ENCODE measurements around the gene BTBD9.

BTBD9 gene

DNA sequence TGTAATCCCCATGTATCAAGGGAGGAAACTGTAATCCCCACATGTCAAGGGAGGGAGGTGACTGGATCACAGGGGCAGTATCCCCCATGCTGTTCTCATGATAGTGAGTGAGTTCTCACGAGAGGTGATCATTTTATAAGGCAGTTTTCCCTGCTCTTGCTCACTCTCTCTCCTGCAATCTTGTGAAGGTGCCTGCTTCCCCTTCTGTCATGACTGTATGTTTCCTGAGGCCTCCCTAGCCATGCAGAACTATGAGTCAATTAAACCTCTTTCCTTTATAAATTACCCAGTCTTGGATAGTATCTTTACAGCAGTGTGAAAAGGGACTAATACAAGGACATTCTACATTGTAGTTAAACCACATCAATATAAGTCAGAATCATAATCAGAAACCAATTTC is 112.4 kb downstream of the BTBD9 start:
- 100% methylated on average over 1 of the region's 1 CpG; no CpG with 5 or more reads in 1 of the 2 experiments for WGBS, 2 experiments (ENCODE audit: insufficient coverage in 2 of 2)
- Histone ChIP-seq H3K27ac (ENCODE audit: low read depth, low read length, severe bottlenecking) (no peak overlapping the region), H3K9me3 (ENCODE audit: control insufficient read depth, low read length) (peaks cover 16% of the 10 kb centered on the region), H3K36me3 (ENCODE audit: control insufficient read depth, insufficient read depth, low read length) (no peaks in the 10 kb centered on the region), H3K4me1 (ENCODE audit: control insufficient read depth, insufficient read depth, low read length, poor library complexity, severe bottlenecking) (no peaks in the 10 kb centered on the region), H3K4me3 (ENCODE audit: extremely low read depth, insufficient read depth, low read length, poor library complexity, severe bottlenecking) (no peak overlapping the region)

GRCh38 chr6:38525888-38526287 is 113.8 kb downstream of the BTBD9 start:
- no peak overlapping the region for H3K4me3 ChIP-seq (ENCODE audit: extremely low read depth, insufficient read depth, low read length, poor library complexity, severe bottlenecking)
- peaks cover 16% of the 10 kb centered on the region for H3K9me3 ChIP-seq (ENCODE audit: control insufficient read depth, low read length)
- H3K27ac ChIP-seq (ENCODE audit: low read depth, low read length, severe bottlenecking) = no peak overlapping the region
- no peaks in the 10 kb centered on the region for H3K4me1 ChIP-seq (ENCODE audit: control insufficient read depth, insufficient read depth, low read length, poor library complexity, severe bottlenecking)
- WGBS, 2 experiments (ENCODE audit: insufficient coverage in 2 of 2) = 100% methylated on average over 2 of the region's 2 CpGs
- H3K36me3 ChIP-seq (ENCODE audit: control insufficient read depth, insufficient read depth, low read length) = no peaks in the 10 kb centered on the region

GRCh38 chr6:38524436-38525145 is 115.1 kb downstream of the BTBD9 start:
- H3K27ac ChIP-seq (ENCODE audit: low read depth, low read length, severe bottlenecking) = no peak overlapping the region
- no peak overlapping the region for H3K4me3 ChIP-seq (ENCODE audit: extremely low read depth, insufficient read depth, low read length, poor library complexity, severe bottlenecking)
- peaks cover 9% of the 10 kb centered on the region for H3K9me3 ChIP-seq (ENCODE audit: control insufficient read depth, low read length)
- WGBS, 2 experiments (ENCODE audit: insufficient coverage in 2 of 2) = 100% methylated on average over 1 to 2 of the region's 3 CpGs
- no peaks in the 10 kb centered on the region for H3K4me1 ChIP-seq (ENCODE audit: control insufficient read depth, insufficient read depth, low read length, poor library complexity, severe bottlenecking)
- H3K36me3 ChIP-seq (ENCODE audit: control insufficient read depth, insufficient read depth, low read length) = no peaks in the 10 kb centered on the region

- H3K4me1 ChIP-seq (ENCODE audit: control insufficient read depth, insufficient read depth, low read length, poor library complexity, severe bottlenecking) = peaks cover 9% of the 10 kb centered on the region
- no peaks in the 10 kb centered on the region for H3K36me3 ChIP-seq (ENCODE audit: control insufficient read depth, insufficient read depth, low read length)
- no peak overlapping the region for H3K4me3 ChIP-seq (ENCODE audit: extremely low read depth, insufficient read depth, low read length, poor library complexity, severe bottlenecking)
- WGBS, 2 experiments (ENCODE audit: insufficient coverage in 2 of 2) = 82 to 88% methylated on average over 2 of the region's 2 CpGs
- H3K9me3 ChIP-seq (ENCODE audit: control insufficient read depth, low read length) = peaks cover 9% of the 10 kb centered on the region
- H3K27ac ChIP-seq (ENCODE audit: low read depth, low read length, severe bottlenecking) = no peak overlapping the region
These were observed 117.4 kb downstream of the BTBD9 start for GRCh38 chr6:38522322-38522721.

DNA sequence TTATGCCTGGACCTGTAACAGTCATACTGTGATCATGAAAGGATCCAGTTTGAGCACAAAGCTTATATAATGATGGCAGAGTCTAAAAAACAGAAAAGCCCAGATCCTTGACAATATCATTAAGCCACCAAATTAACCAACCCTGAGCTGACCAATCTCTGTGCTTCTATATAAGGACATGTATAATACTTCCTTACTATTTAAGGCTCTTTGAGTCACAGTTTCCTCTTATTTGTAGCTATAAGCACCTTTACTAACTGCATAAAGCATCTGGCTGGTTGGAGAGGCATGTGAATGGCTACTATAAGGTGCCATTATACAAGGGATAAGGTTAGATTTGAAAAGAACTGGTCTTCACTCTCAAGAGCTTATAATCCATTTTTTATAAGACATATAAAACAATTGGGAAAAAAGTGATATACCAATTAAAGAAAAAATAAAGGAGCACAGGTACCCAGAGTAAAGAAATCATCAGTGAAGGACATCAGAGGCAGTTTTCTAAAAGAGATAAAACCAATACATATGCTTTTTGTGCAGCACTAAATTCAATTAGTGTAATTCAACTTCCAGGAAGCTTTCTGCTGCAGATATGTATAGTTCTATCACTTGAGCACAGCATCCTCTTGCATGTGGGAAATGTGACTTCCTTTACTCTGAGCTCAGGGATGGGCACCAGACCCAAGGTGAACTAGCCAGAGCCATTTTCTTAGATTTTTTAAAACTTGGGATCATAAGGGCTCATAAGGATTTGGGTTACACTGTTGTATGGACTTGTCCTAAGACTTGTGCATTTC is 121.0 kb downstream of the BTBD9 start:
- no peak overlapping the region for H3K27ac ChIP-seq (ENCODE audit: low read depth, low read length, severe bottlenecking)
- peaks cover 11% of the 10 kb centered on the region for H3K4me1 ChIP-seq (ENCODE audit: control insufficient read depth, insufficient read depth, low read length, poor library complexity, severe bottlenecking)
- no peak overlapping the region for H3K4me3 ChIP-seq (ENCODE audit: extremely low read depth, insufficient read depth, low read length, poor library complexity, severe bottlenecking)
- no peaks in the 10 kb centered on the region for H3K36me3 ChIP-seq (ENCODE audit: control insufficient read depth, insufficient read depth, low read length)
- H3K9me3 ChIP-seq (ENCODE audit: control insufficient read depth, low read length) = no peaks in the 10 kb centered on the region

DNA sequence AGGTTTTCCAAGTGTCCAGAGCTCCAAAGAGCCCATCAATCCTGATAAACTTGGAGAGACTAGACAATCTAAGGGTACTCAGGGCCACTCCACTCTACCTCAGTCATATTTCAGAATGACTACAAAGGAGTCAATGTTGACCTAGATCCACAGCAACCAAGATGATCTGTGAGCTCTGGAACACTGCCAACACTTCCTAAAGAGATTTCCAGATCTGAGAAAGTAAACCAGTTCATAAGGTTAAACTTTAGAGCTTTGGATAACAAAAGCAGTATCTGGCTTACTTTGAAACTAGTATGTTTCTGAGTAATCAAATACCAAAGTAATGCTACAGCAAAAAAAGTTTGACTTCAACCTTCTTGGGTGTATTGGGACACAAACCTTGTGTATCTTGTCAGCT is 122.7 kb downstream of the BTBD9 start:
- Histone ChIP-seq H3K9me3 (ENCODE audit: control insufficient read depth, low read length) (no peaks in the 10 kb centered on the region), H3K4me1 (ENCODE audit: control insufficient read depth, insufficient read depth, low read length, poor library complexity, severe bottlenecking) (peaks cover 11% of the 10 kb centered on the region), H3K27ac (ENCODE audit: low read depth, low read length, severe bottlenecking) (no peak overlapping the region), H3K4me3 (ENCODE audit: extremely low read depth, insufficient read depth, low read length, poor library complexity, severe bottlenecking) (no peak overlapping the region), H3K36me3 (ENCODE audit: control insufficient read depth, insufficient read depth, low read length) (no peaks in the 10 kb centered on the region)

DNA sequence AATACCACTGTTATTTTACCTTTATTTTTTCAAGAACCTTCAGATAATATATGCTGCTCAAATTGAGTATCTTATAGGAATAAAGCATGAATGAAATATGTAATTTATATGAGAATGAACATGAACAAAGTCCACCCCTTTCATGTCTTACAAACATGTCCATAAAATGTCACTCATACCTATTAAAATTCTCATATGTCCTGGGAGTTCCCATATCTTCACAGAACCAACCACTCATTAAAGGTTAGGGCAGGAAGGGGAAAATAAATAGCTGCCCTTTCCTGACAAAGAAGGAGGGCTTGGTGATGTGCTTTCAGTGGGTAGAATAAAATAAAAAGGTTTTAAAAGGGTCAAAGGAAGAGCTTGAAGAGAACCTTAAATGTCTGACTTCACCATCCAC is 125.3 kb downstream of the BTBD9 start:
- Histone ChIP-seq H3K4me3 (ENCODE audit: extremely low read depth, insufficient read depth, low read length, poor library complexity, severe bottlenecking) (no peak overlapping the region), H3K4me1 (ENCODE audit: control insufficient read depth, insufficient read depth, low read length, poor library complexity, severe bottlenecking) (peaks cover 17% of the 10 kb centered on the region), H3K27ac (ENCODE audit: low read depth, low read length, severe bottlenecking) (no peak overlapping the region), H3K9me3 (ENCODE audit: control insufficient read depth, low read length) (no peaks in the 10 kb centered on the region), H3K36me3 (ENCODE audit: control insufficient read depth, insufficient read depth, low read length) (no peaks in the 10 kb centered on the region)

DNA sequence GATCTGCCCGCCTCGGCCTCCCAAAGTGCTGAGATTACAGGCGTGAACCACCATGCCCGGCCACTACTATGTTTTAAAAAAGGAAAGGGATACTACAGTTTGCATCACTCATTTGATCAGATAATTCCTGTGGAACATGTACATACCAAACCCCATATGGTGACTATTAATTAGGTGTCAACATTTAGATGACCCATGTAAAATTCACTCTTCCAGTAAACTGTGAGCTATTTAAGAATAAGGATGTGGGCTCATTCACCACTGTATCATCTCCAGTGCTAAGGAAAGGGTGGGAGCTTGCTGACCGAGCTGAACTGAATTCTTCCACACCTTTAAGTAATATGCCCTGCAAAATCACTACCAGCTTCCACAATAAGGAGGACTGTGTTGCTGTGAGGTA is 127.5 kb downstream of the BTBD9 start:
- WGBS, 2 experiments (ENCODE audit: insufficient coverage in 2 of 2) = 92 to 100% methylated on average over 1 to 4 of the region's 5 CpGs
- H3K36me3 ChIP-seq (ENCODE audit: control insufficient read depth, insufficient read depth, low read length) = no peaks in the 10 kb centered on the region
- no peak overlapping the region for H3K4me3 ChIP-seq (ENCODE audit: extremely low read depth, insufficient read depth, low read length, poor library complexity, severe bottlenecking)
- H3K9me3 ChIP-seq (ENCODE audit: control insufficient read depth, low read length) = no peaks in the 10 kb centered on the region
- peaks cover 21% of the 10 kb centered on the region for H3K4me1 ChIP-seq (ENCODE audit: control insufficient read depth, insufficient read depth, low read length, poor library complexity, severe bottlenecking)
- H3K27ac ChIP-seq (ENCODE audit: low read depth, low read length, severe bottlenecking) = no peak overlapping the region

DNA sequence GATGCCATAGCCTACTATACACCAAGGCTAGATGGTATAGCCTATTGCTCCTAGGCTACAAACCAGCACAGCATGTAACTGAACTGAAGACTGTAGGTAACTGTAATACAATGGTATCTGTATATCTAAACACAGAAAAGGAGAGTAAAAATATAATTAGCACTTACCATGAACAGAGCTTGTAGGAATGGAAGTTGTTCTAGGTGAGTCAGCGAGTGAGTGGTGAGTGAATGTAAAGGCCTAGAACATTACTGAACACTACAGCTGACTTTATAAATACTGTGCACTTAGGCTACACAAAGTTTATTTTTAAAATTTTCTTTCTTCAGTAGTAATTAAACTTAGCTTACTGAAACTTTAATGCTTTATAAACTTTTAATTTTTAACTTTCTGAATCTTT is 129.5 kb downstream of the BTBD9 start:
- no peak overlapping the region for H3K4me3 ChIP-seq (ENCODE audit: extremely low read depth, insufficient read depth, low read length, poor library complexity, severe bottlenecking)

DNA sequence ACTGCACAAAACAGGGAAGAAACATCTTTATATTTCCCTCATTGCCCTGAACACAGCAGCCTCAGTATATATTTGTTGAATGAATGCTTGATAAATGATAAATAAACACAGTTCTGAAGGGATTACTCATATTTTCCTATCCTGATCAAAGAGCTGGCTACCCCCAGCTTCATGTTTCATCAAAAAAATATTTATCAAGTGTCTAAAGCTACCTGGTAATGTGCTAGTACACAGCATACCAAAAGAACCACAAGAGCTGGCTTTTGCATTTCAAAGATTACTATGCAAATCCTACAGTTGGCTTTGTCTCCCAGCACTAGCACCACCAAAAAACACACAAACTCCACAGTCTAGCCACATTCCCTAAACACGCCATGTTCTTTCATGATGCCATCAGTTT is 130.0 kb downstream of the BTBD9 start:
- 83 to 88% methylated on average over 1 of the region's 1 CpG for WGBS, 2 experiments (ENCODE audit: insufficient coverage in 2 of 2)
- Histone ChIP-seq H3K27ac (ENCODE audit: low read depth, low read length, severe bottlenecking) (no peak overlapping the region), H3K4me1 (ENCODE audit: control insufficient read depth, insufficient read depth, low read length, poor library complexity, severe bottlenecking) (peaks cover 19% of the 10 kb centered on the region), H3K4me3 (ENCODE audit: extremely low read depth, insufficient read depth, low read length, poor library complexity, severe bottlenecking) (no peak overlapping the region), H3K36me3 (ENCODE audit: control insufficient read depth, insufficient read depth, low read length) (no peaks in the 10 kb centered on the region), H3K9me3 (ENCODE audit: control insufficient read depth, low read length) (no peaks in the 10 kb centered on the region)

More for the DNA sequence above, 129.5 kb downstream of the BTBD9 start:
- no CpG with 5 or more reads among the region's 1 CpG for WGBS, 2 experiments (ENCODE audit: insufficient coverage in 2 of 2)
- H3K9me3 ChIP-seq (ENCODE audit: control insufficient read depth, low read length) = no peaks in the 10 kb centered on the region
- H3K27ac ChIP-seq (ENCODE audit: low read depth, low read length, severe bottlenecking) = no peak overlapping the region
- H3K36me3 ChIP-seq (ENCODE audit: control insufficient read depth, insufficient read depth, low read length) = no peaks in the 10 kb centered on the region
- H3K4me1 ChIP-seq (ENCODE audit: control insufficient read depth, insufficient read depth, low read length, poor library complexity, severe bottlenecking) = peaks cover 19% of the 10 kb centered on the region

DNA sequence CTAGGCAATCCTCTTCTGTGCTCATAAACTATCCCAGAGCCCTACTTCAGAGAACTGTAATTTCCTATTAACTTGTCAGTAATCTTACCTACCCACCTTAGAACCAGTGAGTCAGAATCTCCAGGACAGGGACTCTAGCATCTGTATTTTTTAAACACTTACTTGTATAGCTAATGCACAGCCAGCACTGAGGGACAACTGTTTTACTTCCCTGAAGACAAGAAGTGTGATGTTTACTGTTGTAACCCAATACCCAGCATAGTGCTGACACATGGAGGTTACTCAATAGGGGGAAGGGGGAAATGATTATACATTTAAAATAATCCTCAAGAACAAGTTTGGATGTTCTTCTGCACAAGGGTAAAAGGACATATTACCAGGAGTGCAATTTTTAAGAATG is 130.8 kb downstream of the BTBD9 start:
- Histone ChIP-seq H3K4me3 (ENCODE audit: extremely low read depth, insufficient read depth, low read length, poor library complexity, severe bottlenecking) (no peak overlapping the region), H3K36me3 (ENCODE audit: control insufficient read depth, insufficient read depth, low read length) (no peaks in the 10 kb centered on the region), H3K27ac (ENCODE audit: low read depth, low read length, severe bottlenecking) (no peak overlapping the region), H3K4me1 (ENCODE audit: control insufficient read depth, insufficient read depth, low read length, poor library complexity, severe bottlenecking) (peaks cover 19% of the 10 kb centered on the region), H3K9me3 (ENCODE audit: control insufficient read depth, low read length) (no peaks in the 10 kb centered on the region)

Measured in mesodermal cell (in vitro differentiated cells).